HFF-Myc (cell line): ENCODE data around the gene SCARB2.

ENCODE experiments used
- DNase-seq: peaks from one replicate; pipeline ENCODE4 v3.0.0-alpha.2; 2011; ENCODE audit warnings: low read depth; ENCODE audit errors: extremely low read depth
- H3K4me3 ChIP-seq: replicated peaks from 2 replicates; pipeline ENCODE4 v1.5.1; 2011; ENCODE audit warnings: low read depth, mild to moderate bottlenecking, control low read depth, low read length
- TF ChIP-seq, protein P1 (sequence below): IDR thresholded peaks from 2 replicates; pipeline ENCODE4 v1.5.1; 2012; ENCODE audit warnings: mild to moderate bottlenecking, low read depth, low read length, control low read depth; ENCODE audit errors: missing control alignments

Gene SCARB2

DNA sequence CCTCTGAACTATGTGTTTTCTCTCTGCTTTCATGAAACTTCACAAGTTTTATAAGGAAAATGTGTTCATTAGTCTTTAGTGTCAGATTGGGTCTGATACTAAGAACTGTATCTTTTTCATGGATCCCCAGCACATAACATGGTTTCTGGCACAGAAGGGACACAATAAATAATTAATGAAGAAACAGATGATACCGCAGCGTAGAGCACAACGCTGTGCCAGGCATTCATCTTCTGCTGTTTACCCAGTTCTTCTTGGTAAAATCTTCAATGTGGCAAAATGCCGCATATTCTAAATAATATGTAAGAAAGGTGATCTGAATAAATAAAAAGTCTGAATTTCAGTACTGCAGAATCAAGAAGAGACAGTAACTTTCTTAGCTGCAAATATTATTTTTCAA lies 12.3 kb downstream of the SCARB2 start:
- TF ChIP-seq, protein P1, sequence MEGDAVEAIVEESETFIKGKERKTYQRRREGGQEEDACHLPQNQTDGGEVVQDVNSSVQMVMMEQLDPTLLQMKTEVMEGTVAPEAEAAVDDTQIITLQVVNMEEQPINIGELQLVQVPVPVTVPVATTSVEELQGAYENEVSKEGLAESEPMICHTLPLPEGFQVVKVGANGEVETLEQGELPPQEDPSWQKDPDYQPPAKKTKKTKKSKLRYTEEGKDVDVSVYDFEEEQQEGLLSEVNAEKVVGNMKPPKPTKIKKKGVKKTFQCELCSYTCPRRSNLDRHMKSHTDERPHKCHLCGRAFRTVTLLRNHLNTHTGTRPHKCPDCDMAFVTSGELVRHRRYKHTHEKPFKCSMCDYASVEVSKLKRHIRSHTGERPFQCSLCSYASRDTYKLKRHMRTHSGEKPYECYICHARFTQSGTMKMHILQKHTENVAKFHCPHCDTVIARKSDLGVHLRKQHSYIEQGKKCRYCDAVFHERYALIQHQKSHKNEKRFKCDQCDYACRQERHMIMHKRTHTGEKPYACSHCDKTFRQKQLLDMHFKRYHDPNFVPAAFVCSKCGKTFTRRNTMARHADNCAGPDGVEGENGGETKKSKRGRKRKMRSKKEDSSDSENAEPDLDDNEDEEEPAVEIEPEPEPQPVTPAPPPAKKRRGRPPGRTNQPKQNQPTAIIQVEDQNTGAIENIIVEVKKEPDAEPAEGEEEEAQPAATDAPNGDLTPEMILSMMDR, result no peak
- no peak for DNase-seq
- no peak overlapping the region for H3K4me3 ChIP-seq

DNA sequence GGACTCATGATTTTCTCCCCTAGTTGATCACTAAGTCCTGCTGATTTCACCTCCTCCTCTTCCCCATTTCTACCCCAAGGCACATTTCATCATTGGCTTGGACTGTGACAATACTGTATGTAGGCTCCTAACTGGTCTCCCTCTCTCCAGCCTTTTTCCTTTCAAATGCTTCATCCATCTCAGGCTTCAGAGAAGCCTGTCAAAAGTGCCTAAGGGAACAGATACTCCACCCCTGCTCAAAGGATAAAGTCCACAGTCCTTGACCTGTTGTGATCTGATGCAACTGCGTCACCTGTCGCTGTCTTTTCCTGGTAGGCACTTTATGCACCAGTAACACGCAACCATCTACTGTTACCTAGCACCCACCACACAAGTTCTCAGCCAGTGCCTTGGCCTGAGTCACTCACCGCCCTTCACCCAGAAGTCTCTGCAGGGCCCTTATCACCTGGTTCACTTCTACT lies 12.8 kb downstream of the SCARB2 start:
- no peak overlapping the region for H3K4me3 ChIP-seq
- no peak for DNase-seq
- TF ChIP-seq, protein P1, result no peak

DNA sequence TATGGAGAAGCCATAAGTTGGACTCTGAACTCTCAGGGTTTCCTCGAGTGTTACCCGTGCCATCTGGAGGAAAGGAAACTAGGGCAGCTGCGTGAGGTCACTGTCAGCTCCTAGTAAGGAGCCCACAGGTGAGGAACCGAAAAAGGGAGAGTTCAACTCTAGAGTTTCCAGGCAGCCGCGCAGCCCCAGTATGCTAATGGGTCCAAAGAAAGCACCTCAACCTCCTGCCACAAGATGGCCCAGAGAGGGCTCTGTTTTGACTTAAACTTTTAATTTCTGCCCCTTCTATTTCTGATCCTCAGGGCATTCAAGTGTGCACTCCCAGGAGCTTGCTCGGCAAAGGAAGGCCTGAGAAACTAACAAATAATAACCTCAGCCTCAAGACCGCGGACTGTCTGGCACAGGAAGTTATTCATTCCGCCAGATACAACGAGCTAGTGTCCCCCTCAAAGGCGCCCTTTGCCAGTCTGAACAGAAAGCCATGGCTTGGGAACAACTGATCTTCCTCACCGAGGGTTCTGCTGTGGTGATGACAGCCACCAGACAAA lies 13.9 kb downstream of the SCARB2 start:
- no peak overlapping the region for H3K4me3 ChIP-seq
- TF ChIP-seq, protein P1, result no peak
- no peak for DNase-seq

DNA sequence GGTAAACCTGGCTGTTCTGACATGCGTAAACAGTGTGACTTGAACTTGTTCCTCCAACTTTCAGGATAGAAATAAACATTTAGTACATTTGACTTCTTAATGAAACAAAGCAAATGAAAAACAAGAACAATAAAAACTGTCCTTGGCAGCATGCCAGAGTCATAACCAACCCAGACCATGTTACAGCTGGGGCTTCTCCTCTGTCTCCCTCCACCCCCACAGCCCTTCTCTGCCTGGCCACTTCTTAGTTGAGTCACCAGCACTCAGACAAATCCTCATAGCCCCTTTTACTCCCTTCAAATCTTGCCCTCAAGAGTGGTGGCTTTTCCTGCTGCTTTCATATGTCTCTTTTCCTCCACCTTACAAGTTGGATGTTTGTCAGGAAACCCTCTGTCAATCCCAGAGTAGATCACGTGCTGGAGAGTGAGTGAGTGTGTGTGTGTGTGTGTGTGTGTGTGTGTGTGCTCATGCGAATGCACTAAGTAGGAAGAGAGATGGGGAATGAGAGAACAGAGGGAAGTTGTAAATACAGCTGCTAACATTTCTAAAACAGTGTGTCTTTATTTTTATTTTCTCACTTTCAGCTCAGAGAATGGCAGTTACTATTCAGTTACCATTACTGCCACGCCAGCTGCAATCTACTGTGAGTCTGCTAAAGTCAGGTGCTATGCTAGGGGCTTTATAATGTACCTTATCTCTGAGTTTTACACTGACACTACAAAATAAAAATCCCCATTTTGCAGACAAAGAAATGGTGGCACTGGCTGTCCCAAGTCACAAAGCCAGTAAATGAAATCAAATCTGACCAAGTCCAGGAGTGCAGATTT lies 15.0 kb downstream of the SCARB2 start:
- TF ChIP-seq, protein P1, result no peak
- no peak overlapping the region for H3K4me3 ChIP-seq
- DNase-seq, result peak; percentile 75

DNA sequence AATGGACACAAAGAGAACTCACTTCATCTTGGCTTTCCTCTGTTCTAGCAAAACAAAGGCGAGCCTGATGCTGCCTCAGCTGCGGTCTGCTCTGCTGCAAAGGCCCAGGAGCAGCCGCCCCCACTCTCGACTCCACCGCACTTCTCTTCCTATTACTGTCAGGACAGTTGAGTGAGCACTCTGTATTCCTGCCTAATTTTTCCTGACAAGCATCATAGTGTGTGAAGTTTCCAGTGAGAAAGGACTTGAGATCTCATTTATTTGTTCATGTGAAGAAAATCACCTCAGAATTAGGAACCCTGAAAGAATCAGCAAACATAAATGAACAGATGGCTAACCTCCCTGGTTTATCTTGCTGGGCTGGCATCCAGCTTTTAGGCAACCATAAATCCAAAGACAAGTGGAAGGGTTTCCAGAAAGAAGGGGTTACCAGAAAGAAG lies 15.6 kb downstream of the SCARB2 start:
- DNase-seq, result no peak
- TF ChIP-seq, protein P1, result no peak
- no peak overlapping the region for H3K4me3 ChIP-seq

DNA sequence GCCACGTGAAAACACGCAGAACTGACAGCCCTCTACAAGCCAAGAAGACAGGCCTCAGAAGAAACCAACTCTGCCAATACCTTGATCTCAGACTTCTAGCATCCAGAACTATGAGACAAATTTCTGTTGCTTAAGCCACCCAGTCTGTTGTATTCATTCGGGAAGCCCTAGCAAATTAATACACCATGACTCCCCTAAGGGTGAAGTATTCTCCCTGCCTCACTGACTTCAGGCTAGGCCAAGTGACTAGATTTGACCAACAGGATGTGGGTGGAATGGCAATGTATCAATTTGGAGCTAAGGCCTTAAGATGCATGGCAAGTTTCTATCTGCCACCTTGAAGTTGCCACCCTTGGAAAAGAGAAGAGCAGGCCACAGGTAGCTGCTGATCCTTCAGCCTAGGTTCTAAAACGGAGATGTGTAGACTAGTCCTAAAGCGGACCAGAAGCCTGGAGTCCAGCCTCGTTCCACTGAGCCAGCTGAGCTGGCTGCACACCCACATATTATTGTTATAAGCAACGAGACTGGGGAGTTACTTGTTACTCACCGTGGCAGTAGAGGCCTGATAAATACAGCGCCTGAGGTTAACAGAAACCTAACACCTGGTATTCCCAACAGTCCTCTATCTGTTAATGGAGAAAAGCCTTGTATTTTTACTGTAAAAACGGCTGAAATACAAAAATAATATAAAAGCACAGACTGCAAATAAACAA lies 16.4 kb downstream of the SCARB2 start:
- no peak for DNase-seq
- H3K4me3 ChIP-seq, result no peak overlapping the region
- TF ChIP-seq, protein P1, result no peak
